Lung (tissue), 12 donors: Measurements from ENCODE around the gene CERS1. TPM values are rescaled to one million over a fixed set of nuclear protein-coding genes. Genes with fewer than 3 reads are reported as not detected.
A peak's percentile ranks its signal among the peaks of the same experiment; 100 is the strongest.

Experiments
- ATAC-seq: fragments of 200-7000 bp; cut with Tn5 transposase; one replicate; pipeline ENCODE4 v1.9.1; 2020; ENCODE audit warnings: moderate number of reproducible peaks; ENCODE audit not compliant: insufficient read depth, low FRiP score
- DNase-seq, 3 donors: peaks; one replicate each; pipeline ENCODE4 v3.0.0-alpha.2; 2013 to 2017
- H3K27ac ChIP-seq, 2 donors: one replicate each; pipeline ENCODE4 v1.5.1; 2013; ENCODE audit warnings: mild to moderate bottlenecking in 2 of 2, moderate library complexity in 2 of 2, control low read depth in 1 of 2, inconsistent platforms in 1 of 2, low read depth in 1 of 2, low read length in 1 of 2
- H3K27me3 ChIP-seq, 3 donors: one replicate each; pipeline ENCODE4 v1.5.1; 2013; ENCODE audit warnings: low read length in 2 of 3; ENCODE audit not compliant: control insufficient read depth in 3 of 3, insufficient read depth in 3 of 3
- H3K36me3 ChIP-seq, 4 donors: one replicate each; pipeline ENCODE4 v1.5.1; 2013; ENCODE audit warnings: low read length in 4 of 4, mild to moderate bottlenecking in 1 of 4, moderate library complexity in 1 of 4; ENCODE audit not compliant: control insufficient read depth in 4 of 4, insufficient read depth in 4 of 4
- H3K4me1 ChIP-seq, 5 donors: one replicate each; pipeline ENCODE4 v1.5.1; 2013; ENCODE audit warnings: low read length in 5 of 5, mild to moderate bottlenecking in 2 of 5, moderate library complexity in 1 of 5; ENCODE audit not compliant: control insufficient read depth in 5 of 5, insufficient read depth in 5 of 5
- H3K4me3 ChIP-seq: one replicate; pipeline ENCODE4 v1.5.1; 2013; ENCODE audit warnings: mild to moderate bottlenecking, control low read depth, moderate library complexity
- H3K9ac ChIP-seq, 2 donors: one replicate each; pipeline ENCODE4 v1.5.1; 2013; ENCODE audit warnings: low read length in 2 of 2, control low read depth in 1 of 2; ENCODE audit not compliant: insufficient read depth in 1 of 2
- H3K9me3 ChIP-seq, 4 donors: one replicate each; pipeline ENCODE4 v1.5.1; 2013; ENCODE audit warnings: low read length in 3 of 4, mild to moderate bottlenecking in 1 of 4, moderate library complexity in 1 of 4; ENCODE audit not compliant: control insufficient read depth in 4 of 4, insufficient read depth in 3 of 4
- WGBS, 2 donors: extraction: QIAGEN DNeasy Blood & Tissue Kit; methylation state at CpG; one replicate each; pipeline ENCODE4 v1.1.7; 2013; 5-methylcytosine and 5-hydroxymethylcytosine counted together
- polyA plus RNA-seq, 2 donors: library from polyadenylated mRNA; stranded (reverse); fragments of 200-250 nt; gene quantifications; one replicate each; pipeline ENCODE4 v1.2.1, GENCODE V29; 2013
- total RNA-seq, 2 donors: library from RNA; depleted of rRNA in 1 of 2; stranded (reverse); fragments of >200 nt in 1 of 2; gene quantifications; one replicate each; pipeline ENCODE4 v1.2.1, GENCODE V29; 2014 to 2021
- TF ChIP-seq, protein P1 (sequence below): IDR thresholded peaks from 2 replicates; pipeline ENCODE4 v1.5.1; 2012; ENCODE audit warnings: mild to moderate bottlenecking; ENCODE audit errors: control extremely low read depth, extremely low read depth
- donor health status: control.
- donor health status: control.
- donor health status: Bipolar disorder and iron deficiency.
- donor health status: healthy.
- donor health status: DM: yes; HTN: yes; CAD: no.

Gene CERS1
- total and polyA plus RNA-seq, 4 donors = 0.14 to 1.7 (median 0.35) TPM

- Histone ChIP-seq H3K4me1 (peaks cover 0 to 27% (median 13%) of the 10 kb centered on the region in 5 donors), H3K36me3 (peaks cover 8 to 80% (median 48%) of the 10 kb centered on the region in 4 donors), H3K4me3 (no peak overlapping the region), H3K9ac (no peak overlapping the region), H3K9me3 (no peaks in the 10 kb centered on the region), H3K27me3 (no peaks in the 10 kb centered on the region), H3K27ac (no peak overlapping the region)
- DNase-seq = no peak
- no peak for ATAC-seq
- 90 to 93% methylated on average over 12 of the region's 12 CpGs for WGBS, 2 donors
- TF ChIP-seq, protein P1, sequence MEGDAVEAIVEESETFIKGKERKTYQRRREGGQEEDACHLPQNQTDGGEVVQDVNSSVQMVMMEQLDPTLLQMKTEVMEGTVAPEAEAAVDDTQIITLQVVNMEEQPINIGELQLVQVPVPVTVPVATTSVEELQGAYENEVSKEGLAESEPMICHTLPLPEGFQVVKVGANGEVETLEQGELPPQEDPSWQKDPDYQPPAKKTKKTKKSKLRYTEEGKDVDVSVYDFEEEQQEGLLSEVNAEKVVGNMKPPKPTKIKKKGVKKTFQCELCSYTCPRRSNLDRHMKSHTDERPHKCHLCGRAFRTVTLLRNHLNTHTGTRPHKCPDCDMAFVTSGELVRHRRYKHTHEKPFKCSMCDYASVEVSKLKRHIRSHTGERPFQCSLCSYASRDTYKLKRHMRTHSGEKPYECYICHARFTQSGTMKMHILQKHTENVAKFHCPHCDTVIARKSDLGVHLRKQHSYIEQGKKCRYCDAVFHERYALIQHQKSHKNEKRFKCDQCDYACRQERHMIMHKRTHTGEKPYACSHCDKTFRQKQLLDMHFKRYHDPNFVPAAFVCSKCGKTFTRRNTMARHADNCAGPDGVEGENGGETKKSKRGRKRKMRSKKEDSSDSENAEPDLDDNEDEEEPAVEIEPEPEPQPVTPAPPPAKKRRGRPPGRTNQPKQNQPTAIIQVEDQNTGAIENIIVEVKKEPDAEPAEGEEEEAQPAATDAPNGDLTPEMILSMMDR = no peak
Observed at GRCh38 chr19:18852648-18853047, 43.3 kb downstream of the CERS1 start.

- H3K9ac ChIP-seq = no peak overlapping the region
- DNase-seq = no peak
- 96 to 98% methylated on average over 31 of the region's 31 CpGs for WGBS, 2 donors
- no peak for ATAC-seq
- H3K27me3 ChIP-seq = no peaks in the 10 kb centered on the region
- no peak overlapping the region for H3K4me3 ChIP-seq
- peaks cover 0 to 36% (median 13%) of the 10 kb centered on the region in 5 donors for H3K4me1 ChIP-seq
- H3K36me3 ChIP-seq = peaks cover 5 to 72% (median 42%) of the 10 kb centered on the region in 4 donors
- TF ChIP-seq, protein P1 = no peak
- no peak overlapping the region for H3K27ac ChIP-seq
- H3K9me3 ChIP-seq = no peaks in the 10 kb centered on the region
Observed at GRCh38 chr19:18851673-18852325, 44.2 kb downstream of the CERS1 start.

DNA sequence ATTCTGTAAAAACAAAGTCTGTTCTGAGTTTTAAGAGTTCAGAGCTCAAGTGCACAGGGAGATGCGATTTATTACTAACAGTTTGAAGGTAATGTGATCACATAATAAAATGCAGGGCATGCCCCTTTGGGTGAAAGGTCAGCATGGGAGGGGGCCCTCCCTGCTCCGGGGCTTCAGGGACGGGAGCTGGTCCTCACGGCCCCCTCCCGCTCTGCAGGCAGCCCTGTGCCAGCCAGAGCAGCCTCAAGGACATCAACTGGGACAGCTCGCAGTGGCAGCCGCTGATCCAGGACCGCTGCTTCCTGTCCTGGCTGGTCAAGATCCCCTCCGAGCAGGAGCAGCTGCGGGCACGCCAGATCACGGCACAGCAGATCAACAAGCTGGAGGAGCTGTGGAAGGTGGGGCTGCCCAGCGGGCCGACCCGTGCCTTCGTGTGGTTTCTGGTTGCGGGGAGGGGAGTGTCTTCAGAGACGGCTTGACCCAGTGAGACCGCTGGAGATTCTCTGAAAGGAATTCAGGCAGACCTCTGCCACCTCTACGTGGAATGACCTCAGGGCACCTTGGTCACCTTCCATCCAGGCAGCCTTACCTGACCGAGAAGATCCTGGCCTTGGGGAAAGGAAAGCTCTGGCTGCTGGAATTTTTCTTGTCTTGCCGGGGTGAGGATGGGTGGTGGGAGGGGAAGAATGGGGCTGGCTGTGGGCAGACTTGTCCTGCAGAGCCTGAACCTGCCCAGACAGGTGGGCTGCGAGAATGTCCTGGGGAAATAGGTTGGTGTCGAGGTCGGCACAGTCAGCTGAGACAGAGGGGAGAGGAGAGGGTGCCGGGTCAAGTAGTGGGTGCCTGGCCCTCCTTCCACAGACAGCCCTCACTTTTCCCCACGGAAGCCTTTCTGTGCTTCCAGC, 45.2 kb downstream of the CERS1 start:
- Histone ChIP-seq H3K27me3 (no peaks in the 10 kb centered on the region), H3K4me1 (peaks cover 0 to 37% (median 13%) of the 10 kb centered on the region in 5 donors), H3K27ac (peak overlapping the region in 1 of 2 donors; percentile 2), H3K9ac (peak overlapping the region in 1 of 2 donors; percentile 39), H3K4me3 (no peak overlapping the region), H3K36me3 (peaks cover 2 to 65% (median 33%) of the 10 kb centered on the region in 4 donors), H3K9me3 (no peaks in the 10 kb centered on the region)
- DNase-seq (no peak), ATAC-seq (no peak)
- TF ChIP-seq, protein P1 = no peak
- WGBS, 2 donors = 78 to 90% methylated on average over 27 of the region's 27 CpGs
